GM12878 (cell line): ENCODE results near the gene ARAP1. TPM values are rescaled to one million over a fixed set of nuclear protein-coding genes. Genes with fewer than 3 reads are reported as not detected.

Experiments used
- ATAC-seq: fragments of 200-7000 bp; cut with Tn5 transposase; 3 replicates; pipeline ENCODE4 v1.9.1; 2020; ENCODE audit warnings: mild to moderate bottlenecking, moderate library complexity
- BruUV-seq: library from RNA; stranded (reverse); fragments of 400-500 nt; replicated peaks from 2 replicates; lab custom pipeline; 2021; lab: Mats Ljungman, UMichigan
- CTCF ChIA-PET: fragments of 300-600 bp; sonication (Branson Sonifier 250); formaldehyde crosslinking; extraction: SDS; loops from one replicate; lab custom pipeline; 2021; ENCODE audit warnings: inconsistent platforms; lab: Yijun Ruan, JAX
- POLR2A ChIA-PET: fragments of 350-600 bp; formaldehyde crosslinking; extraction: SDS; loops from one replicate; lab custom pipeline; 2021; ENCODE audit warnings: inconsistent platforms; lab: Charles Lee
- RAD21 ChIA-PET: fragments of 300-600 bp; sonication (Branson Sonifier 250); formaldehyde crosslinking; loops from one replicate; lab custom pipeline; 2023; ENCODE audit warnings: antibody characterized with exemption; ENCODE audit not compliant: unreplicated experiment; lab: Charles Lee
- SMC1A ChIA-PET: fragments of 300-600 bp; sonication (Branson Sonifier 250); formaldehyde crosslinking; loops from one replicate; lab custom pipeline; 2023; ENCODE audit not compliant: unreplicated experiment, uncharacterized antibody; lab: Charles Lee
- DNase-seq: peaks from one replicate; pipeline ENCODE4 v3.0.0-alpha.2; 2011; ENCODE audit warnings: low read depth, low spot score
- FAIRE-seq: peaks from 3 replicates; lab custom pipeline; 2011; peaks lifted over from hg19 to GRCh38; lab: Jason Lieb, UNC
- H2AFZ ChIP-seq: 2 replicates; pipeline ENCODE4 v1.6.0; 2011; ENCODE audit warnings: low read depth, low read length, control low read depth; ENCODE audit not compliant: control insufficient read depth
- H3K27ac ChIP-seq: 2 replicates; pipeline ENCODE4 v1.5.1; 2011; ENCODE audit warnings: control low read depth; ENCODE audit not compliant: control insufficient read depth, insufficient read depth
- H3K27me3 ChIP-seq, 2 experiments: replicated peaks in 1 of 2; 2 replicates each; pipeline versions ENCODE4 v1.6.0 to v1.6.1; 2011; ENCODE audit warnings: low read length in 1 of 2; ENCODE audit not compliant: control insufficient read depth in 2 of 2, insufficient read depth in 2 of 2
- H3K36me3 ChIP-seq, 2 experiments: 2 replicates each; pipeline ENCODE4 v1.5.1; 2011; ENCODE audit warnings: low read length in 1 of 2; ENCODE audit not compliant: control insufficient read depth in 2 of 2, insufficient read depth in 2 of 2
- H3K4me1 ChIP-seq: 2 replicates; pipeline ENCODE4 v1.6.1; 2011; ENCODE audit warnings: mild to moderate bottlenecking, low read length, moderate library complexity, mixed read lengths; ENCODE audit not compliant: control insufficient read depth, insufficient read depth
- H3K4me2 ChIP-seq: 2 replicates; pipeline ENCODE4 v1.6.0; 2011; ENCODE audit warnings: control low read depth; ENCODE audit not compliant: control insufficient read depth, insufficient read depth
- H3K4me3 ChIP-seq: fragments of 200-600 bp; sonication (generic); 2 replicates; pipeline ENCODE4 v1.5.1; 2016
- H3K79me2 ChIP-seq: 2 replicates; pipeline ENCODE4 v1.6.0; 2011; ENCODE audit warnings: low read length; ENCODE audit not compliant: control insufficient read depth, insufficient read depth
- H3K9ac ChIP-seq: 2 replicates; pipeline ENCODE4 v1.8.0; 2011; ENCODE audit warnings: low read length, control low read depth, mixed read lengths; ENCODE audit not compliant: control insufficient read depth, insufficient read depth
- H3K9me3 ChIP-seq: replicated peaks from 3 replicates; pipeline ENCODE4 v1.5.1; 2011; ENCODE audit warnings: mild to moderate bottlenecking, low read length; ENCODE audit not compliant: control insufficient read depth, insufficient read depth
- H4K20me1 ChIP-seq: 2 replicates; pipeline ENCODE4 v1.6.0; 2011; ENCODE audit not compliant: control insufficient read depth, insufficient read depth
- ATF7 ChIP-seq: fragments of 450-650 bp; IDR thresholded peaks from 2 replicates; pipeline ENCODE4 v1.6.1; 2016; ENCODE audit warnings: low read depth, mild to moderate bottlenecking
- CBFB ChIP-seq: IDR thresholded peaks from 2 replicates; pipeline ENCODE4 v1.6.1; 2016; ENCODE audit warnings: antibody characterized with exemption, low read depth
- CREB1 ChIP-seq: IDR thresholded peaks from 2 replicates; pipeline ENCODE4 v1.6.1; 2012; ENCODE audit warnings: low read depth, mild to moderate bottlenecking, inconsistent platforms
- MXI1 ChIP-seq: fragments of 150-350 bp; IDR thresholded peaks from 2 replicates; pipeline ENCODE4 v1.6.1; 2011; ENCODE audit warnings: low read depth, mild to moderate bottlenecking, inconsistent platforms, low read length, improper control_type of control experiment
- PAX8 ChIP-seq: fragments of 450-650 bp; IDR thresholded peaks from 2 replicates; pipeline ENCODE4 v1.6.1; 2017; ENCODE audit warnings: mild to moderate bottlenecking, moderate library complexity
- RB1 ChIP-seq: fragments of 450-650 bp; formaldehyde crosslinking; IDR thresholded peaks from 2 replicates; pipeline ENCODE4 v1.6.1; 2017; ENCODE audit warnings: mild to moderate bottlenecking, borderline replicate concordance
- SMAD1 ChIP-seq: fragments of 450-650 bp; IDR thresholded peaks from 2 replicates; pipeline ENCODE4 v1.6.1; 2018; ENCODE audit warnings: mild to moderate bottlenecking, low read depth; ENCODE audit not compliant: partially characterized antibody
- SMAD5 ChIP-seq: IDR thresholded peaks from 2 replicates; pipeline ENCODE4 v1.6.1; 2016; ENCODE audit warnings: antibody characterized with exemption, low read depth
- SREBF1 ChIP-seq: IDR thresholded peaks from 2 replicates; pipeline ENCODE4 v1.6.1; 2012; ENCODE audit warnings: mild to moderate bottlenecking, low read length
- TARDBP ChIP-seq: IDR thresholded peaks from 2 replicates; pipeline ENCODE4 v1.6.1; 2016; ENCODE audit warnings: borderline replicate concordance
- TBL1XR1 ChIP-seq: IDR thresholded peaks from 2 replicates; pipeline ENCODE4 v1.6.1; 2012; ENCODE audit warnings: low read depth, low read length, improper control_type of control experiment
- WGBS: methylation state at CpG from one replicate; pipeline ENCODE4 v1.1.6; 2016; ENCODE audit warnings: low lambda C conversion rate; ENCODE audit not compliant: insufficient replicate concordance, insufficient coverage; ENCODE audit errors: missing lambda C conversion rate; 5-methylcytosine and 5-hydroxymethylcytosine counted together
- in situ Hi-C: fragments of 300-500 bp; cut with MboI; formaldehyde crosslinking; loops from 9 replicates; pipeline ENCODE4 v1.14.3; 2018; ENCODE audit warnings: mixed read lengths
- intact Hi-C: fragments of 100-400 bp; cut with micrococcal nuclease; formaldehyde crosslinking; loops from one replicate; pipeline ENCODE4 v1.14.2; 2022; ENCODE audit not compliant: unreplicated experiment
- polyA plus RNA-seq, 11 experiments: library from polyadenylated mRNA; depleted of rRNA in 4 of 11; unstranded in 6 of 11; stranded (reverse) in 5 of 11; fragments of >200 nt; fragmentation: Nextera tagmentation in 4 of 11; fragmentation: Illumina TruSeq in 1 of 11; extraction: Ambion mirVana in 4 of 11; extraction: Trizol in 1 of 11; gene quantifications; 1 replicate in 1 of 11; 2 replicates in 10 of 11; pipeline versions ENCODE4 v1.2.1 to v1.2.3, GENCODE V29; 2011 to 2016; ENCODE audit warnings: inconsistent platforms in 2 of 11, missing spikeins in 2 of 11, low read depth in 1 of 11
- total RNA-seq, 4 experiments: library from RNA; depleted of rRNA in 3 of 4; stranded (reverse); fragments of >200 nt in 3 of 4; fragmentation: Illumina TruSeq in 1 of 4; extraction: Trizol in 1 of 4; gene quantifications; 2 replicates each; pipeline versions ENCODE4 v1.2.1 to v1.2.3, GENCODE V29; 2013 to 2021
- TF ChIP-seq, protein P1 (sequence below): IDR thresholded peaks from 2 replicates; pipeline ENCODE4 v1.6.1; 2011; ENCODE audit warnings: low read depth, low read length, improper control_type of control experiment, borderline replicate concordance

The ARAP1 gene
- total and polyA plus RNA-seq, 10 of the 15 experiments (the other 5 are each of a cell fraction or from before 2014, with no cell fraction given) = 0.55 to 102 (median 51.0) TPM

DNA sequence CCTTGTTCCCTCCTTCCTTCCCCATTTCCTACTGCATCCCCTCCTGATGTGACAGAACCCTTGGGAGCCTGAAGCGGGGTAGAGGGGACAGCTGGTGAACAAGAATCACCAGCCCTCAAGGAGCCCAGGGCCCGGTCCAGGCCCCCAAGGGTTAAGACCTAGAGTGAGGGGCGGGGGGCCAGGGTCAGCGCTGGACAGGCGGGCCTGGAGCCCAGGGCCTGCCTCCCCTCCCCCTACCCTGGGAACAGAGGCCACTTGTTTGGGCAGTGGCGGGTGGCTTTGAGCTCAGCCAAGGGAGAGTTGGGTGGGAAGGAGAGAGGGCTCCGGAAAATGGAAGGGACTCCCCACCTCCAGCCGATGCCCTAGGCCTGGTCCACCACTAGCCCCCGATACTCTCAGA, 2.1 kb downstream of the ARAP1 start:
- FAIRE-seq (no peak), DNase-seq (no peak), ATAC-seq (no peak)
- no peak overlapping the region for H2AFZ ChIP-seq
- peaks cover 59% of the 10 kb centered on the region for H3K79me2 ChIP-seq
- ChIA-PET SMC1A (interaction anchor here (1.3 to 5.5 kb wide), 6 partner anchors 10 to 44 kb away, joined by 3 to 30 read pairs (median 6); partner anchors contain the start of gene STARD10), CTCF (interaction anchor here (0.8 to 3.0 kb wide), 6 partner anchors 10 to 44 kb away, joined by 3 to 21 read pairs (median 4); partner anchors contain the start of gene STARD10), RAD21 (interaction anchor here (1.0 to 2.7 kb wide), 4 partner anchors 10 to 44 kb away, joined by 4 to 13 read pairs (median 10); partner anchors contain the start of gene STARD10), POLR2A (interaction anchor here (0.5 to 2.7 kb wide), 6 partner anchors 10 to 66 kb away, joined by 3 to 24 read pairs (median 4); no protein-coding TSS in a partner anchor)
- H3K4me2 ChIP-seq = peak overlapping the region; percentile 98
- no TSS peak for BruUV-seq
- H3K4me3 ChIP-seq = peak overlapping the region; percentile 99; the same call in 1 of the 2 replicates
- peaks cover 0 to 3% of the 10 kb centered on the region in 2 experiments; a peak in 2 of 4 replicates for H3K36me3 ChIP-seq
- in situ Hi-C loops = no loop called here
- peaks cover 49% of the 10 kb centered on the region for H3K4me1 ChIP-seq
- over 99% methylated on average over 9 of the region's 9 CpGs for WGBS
- intact Hi-C loops = no loop called here
- H4K20me1 ChIP-seq = no peaks in the 10 kb centered on the region
- no peaks in the 10 kb centered on the region for H3K9me3 ChIP-seq
- H3K27ac ChIP-seq = 0 out of 2 replicates have a peak overlapping the region, but pooled peaks have one; percentile 20
- H3K9ac ChIP-seq = no peak overlapping the region
- TF ChIP-seq MXI1 = no peak
- TF ChIP-seq SMAD5 = no peak
- TF ChIP-seq CREB1 = no peak
- no peak for TF ChIP-seq SREBF1
- TF ChIP-seq TBL1XR1 = no peak
- TF ChIP-seq SMAD1 = no peak
- TF ChIP-seq RB1 = no peak
- TF ChIP-seq, protein P1, sequence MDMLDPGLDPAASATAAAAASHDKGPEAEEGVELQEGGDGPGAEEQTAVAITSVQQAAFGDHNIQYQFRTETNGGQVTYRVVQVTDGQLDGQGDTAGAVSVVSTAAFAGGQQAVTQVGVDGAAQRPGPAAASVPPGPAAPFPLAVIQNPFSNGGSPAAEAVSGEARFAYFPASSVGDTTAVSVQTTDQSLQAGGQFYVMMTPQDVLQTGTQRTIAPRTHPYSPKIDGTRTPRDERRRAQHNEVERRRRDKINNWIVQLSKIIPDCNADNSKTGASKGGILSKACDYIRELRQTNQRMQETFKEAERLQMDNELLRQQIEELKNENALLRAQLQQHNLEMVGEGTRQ = no peak
- no peak for TF ChIP-seq PAX8
- TF ChIP-seq CBFB = no peak
- TF ChIP-seq TARDBP = no peak
- no peak for TF ChIP-seq ATF7
- no peaks in the 10 kb centered on the region for H3K27me3 ChIP-seq
